IPS DF 19.7 (cell line): ENCODE measurements around the gene DPYD.

Experiments
- DNase-seq: peaks from one replicate; pipeline ENCODE4 v3.0.0-alpha.2; 2013; ENCODE audit warnings: low read depth, low spot score

The DPYD gene

DNA sequence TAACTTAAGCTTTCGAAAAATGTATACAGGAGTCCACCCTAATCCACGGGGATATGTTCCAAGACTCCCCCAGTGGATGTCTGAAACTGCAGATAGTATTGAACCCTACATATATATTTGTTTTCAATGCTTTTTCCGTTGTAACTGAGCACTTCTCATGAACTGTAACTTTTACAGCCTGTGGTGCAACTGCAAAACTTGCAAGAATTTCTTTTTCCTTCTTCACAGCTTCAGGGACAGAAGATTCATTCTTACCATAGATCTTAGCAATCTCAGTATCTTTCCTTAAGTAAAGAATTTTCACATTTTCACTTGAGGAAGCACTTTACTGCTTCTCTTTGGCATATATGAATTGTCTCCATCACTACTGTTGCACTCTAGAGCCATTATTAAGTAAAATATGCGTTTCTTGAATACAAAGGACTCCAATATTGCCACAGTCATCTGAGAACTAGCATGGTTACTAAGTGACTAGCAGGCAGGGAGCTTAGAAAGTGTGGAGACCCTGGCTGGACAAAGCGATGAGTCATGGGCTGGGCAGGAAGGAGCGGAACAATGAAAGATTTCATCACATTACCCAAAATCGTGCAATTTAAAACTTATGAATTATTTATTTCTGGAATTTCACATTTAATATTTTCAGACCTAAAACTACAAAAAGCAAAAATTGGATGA is 14.1 kb downstream of the DPYD start:
- no peak for DNase-seq

DNA sequence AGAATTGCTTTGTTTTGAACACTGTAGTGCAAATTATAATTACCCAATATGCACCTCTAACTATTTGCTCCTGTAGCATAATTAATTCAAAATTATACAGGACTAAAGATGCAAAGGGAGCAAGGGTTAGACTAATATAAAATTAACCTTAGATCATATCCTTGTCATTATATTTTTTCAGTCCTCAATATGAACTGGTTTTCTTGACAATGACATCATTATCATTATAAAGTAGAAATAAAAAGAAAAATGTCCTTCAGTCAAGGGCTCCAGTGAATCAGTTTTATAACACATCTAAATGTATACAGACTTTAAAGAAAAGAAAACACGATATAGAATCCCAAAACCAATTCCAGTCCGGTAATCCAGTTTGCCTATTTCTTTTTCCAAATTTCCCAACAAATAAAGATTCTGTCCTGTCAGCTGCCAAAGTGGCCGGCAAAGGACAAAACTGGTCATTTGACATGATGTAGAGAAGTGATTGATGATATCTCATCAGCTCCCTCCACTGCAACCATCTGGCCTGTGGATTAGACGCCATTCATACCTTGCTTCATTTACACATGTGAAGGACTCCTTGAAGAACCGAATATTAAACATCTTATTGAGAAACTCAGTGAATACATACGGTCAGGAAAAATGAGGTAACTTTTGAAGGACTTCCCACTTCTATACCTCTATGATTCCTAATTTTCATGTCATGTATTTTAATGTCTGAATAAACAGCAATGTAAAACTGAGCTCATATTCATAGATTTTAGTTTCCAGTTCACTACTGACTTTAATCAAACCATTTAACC is 15.5 kb downstream of the DPYD start:
- no peak for DNase-seq

DNA sequence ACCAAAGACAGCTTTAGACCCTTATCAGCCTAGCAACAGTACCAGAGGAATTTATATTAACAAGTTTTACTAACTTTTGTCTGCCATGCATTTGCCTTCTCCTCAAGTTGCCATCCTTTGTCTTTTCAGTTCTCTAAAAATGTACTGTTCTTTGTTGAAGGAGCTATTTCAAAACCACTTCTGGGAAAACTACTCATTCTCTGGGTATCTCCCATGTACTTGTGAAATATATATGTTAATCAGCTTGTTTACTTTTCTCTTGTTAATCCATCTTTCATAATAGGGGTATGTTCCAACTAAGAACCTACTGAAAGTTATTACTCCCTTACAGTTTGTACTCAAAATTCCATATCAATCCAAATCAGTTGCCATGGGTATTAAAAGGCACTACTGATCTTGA is 16.3 kb downstream of the DPYD start:
- DNase-seq: no peak

DNA sequence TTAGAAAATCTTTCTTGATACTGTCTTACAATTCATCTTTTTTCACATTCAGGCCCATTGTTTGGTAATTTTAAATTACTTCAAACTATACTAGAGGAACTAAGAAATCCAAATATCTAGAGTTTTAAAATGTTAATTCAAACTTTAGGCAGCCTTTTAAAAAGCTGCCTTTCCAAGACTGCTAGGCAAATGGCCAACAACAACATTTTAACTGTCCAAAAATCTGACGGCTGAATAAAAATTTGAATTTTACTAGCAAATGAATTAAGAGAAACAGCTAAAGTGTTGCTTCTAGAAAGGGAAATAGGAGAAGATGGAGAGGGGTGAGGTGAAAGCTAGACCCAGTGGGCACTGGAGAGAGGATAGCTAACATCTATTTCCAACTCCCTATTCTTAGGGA is 17.2 kb downstream of the DPYD start:
- DNase-seq: no peak

DNA sequence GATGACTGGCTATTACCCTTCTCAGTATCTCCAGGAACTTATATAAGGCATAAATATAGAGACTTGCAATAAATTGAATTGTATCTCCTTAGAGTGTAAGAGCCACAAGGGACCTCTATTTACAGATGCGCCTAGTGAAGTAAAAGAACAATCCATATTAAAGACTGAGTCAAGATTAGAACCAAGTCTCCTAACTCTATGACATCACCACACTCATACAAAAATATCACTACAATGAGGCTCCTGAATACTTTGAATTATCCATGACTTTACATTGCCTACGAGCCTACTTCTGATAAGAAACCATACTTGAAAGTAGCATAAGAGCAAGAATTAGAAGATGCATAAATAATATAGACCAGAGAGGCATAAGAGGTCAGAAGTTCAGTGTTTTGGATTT is 18.8 kb downstream of the DPYD start:
- no peak for DNase-seq

DNA sequence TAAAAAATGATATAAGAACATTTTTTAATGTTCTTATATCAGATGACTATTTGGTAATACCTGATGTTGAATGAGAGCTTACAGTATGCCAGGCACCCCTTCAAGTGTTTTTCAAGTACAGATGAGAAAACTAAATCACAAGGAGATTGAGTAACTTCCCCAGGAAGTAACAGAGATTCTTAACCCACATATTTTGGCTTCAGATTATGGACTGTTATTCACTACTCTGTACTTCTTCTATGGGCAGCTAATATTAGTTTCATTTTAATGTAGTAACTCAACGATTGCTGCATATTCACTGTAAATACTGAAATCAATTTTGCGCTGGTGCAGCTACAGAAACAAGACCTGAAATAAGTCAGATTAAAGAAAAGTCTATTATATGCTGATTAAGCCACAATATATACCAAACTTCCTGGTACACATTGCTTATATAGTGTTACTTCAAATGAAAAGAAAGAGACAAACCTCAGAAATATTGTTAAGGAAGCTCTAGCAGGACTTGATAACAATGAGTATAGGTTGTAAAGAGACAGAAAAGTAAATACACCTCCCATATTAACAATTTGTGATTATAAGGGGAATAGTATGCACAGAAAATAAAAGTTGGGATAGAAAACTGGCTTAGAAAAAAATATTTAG is 19.7 kb downstream of the DPYD start:
- DNase-seq: no peak

DNA sequence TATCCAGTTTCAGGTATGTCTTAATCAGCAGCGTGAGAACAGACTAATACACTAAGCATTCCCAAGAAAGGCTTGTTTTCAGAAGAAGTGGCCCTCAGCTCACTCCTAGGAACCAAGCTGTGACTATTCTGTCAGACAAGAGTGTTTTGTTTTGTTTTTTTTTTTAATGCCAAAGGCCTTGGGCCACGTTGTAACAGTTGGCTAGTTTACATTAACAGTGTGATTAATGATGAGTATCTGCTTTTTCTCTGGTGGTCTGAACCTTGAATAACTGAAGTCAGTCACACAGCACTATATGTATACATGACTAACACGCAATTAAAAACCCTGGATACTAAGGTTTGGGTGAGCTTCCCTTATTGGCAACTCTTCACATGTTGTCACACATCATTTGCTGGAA is 21.9 kb downstream of the DPYD start:
- DNase-seq: no peak

DNA sequence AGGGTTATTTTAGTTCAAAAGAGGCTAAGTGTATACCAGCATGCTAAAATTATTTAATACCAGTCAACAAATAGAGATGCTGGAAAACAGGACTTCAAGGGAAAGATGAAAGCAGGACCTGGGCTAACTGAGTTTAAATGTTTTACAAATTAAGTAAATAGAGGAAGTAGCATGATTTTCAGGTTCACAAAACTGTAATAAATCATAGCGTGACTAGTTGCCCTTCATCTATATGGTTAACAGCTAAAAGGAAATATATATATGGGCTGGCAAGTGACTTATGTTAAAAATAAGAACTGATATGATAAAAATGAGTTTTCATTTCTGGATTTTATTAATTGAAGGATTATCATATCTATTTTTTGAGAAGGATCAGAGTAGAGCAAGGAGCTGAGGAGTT is 25.6 kb downstream of the DPYD start:
- DNase-seq: no peak

DNA sequence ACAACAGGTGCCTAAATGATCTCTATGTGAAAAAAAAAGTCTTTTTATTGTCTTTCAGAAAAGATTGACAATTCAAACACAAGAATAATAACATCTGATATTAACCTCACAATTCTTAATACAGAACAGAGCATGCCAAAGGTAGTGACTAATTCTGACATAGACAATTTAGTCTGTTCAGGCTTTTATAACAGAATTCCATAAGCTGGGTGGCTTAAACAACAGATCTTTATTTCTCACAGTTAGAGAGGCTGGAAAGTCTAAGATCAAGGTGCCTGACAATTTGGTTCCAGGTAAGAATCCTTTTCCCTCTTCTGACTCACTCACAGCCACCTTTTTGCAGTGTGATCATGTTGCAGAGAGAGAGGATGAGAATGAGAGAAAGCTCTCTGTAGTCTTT is 27.0 kb downstream of the DPYD start:
- DNase-seq: no peak

DNA sequence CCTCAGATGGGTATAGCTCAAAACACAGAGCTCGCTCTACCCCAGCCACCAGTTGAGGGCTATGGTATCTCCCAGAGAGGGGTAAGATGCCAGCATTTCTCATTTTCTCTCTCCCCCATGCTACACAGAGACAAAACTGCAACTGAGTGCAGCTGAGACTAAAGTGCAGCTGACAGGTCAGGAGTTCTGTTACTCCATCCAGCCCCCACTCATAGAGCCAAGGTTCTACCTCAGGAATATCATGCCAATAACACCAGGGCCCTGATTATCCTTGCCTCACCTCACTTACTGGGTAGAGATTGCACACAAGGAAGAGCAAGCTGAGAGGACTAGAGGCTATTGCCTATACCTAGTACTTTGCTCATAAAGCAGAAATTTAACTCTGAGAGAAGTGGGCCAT is 34.6 kb downstream of the DPYD start:
- no peak for DNase-seq

DNA sequence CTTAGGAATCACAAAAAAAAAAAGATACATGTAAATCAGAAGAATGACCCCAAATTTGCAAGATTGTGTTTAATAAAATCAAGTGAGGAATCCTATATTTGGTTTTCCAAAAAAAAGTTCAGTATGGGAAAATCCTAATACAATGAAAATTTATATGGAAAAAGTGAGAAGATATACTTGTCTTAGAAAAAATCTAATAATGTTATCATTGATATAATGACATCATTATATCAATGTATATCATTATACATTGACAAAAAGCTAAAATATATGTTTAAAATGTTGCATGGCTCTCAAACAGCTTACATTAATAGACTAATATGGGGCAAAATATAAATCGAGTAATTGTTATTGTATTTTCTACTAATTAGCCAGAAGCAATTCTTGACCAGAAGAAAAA is 37.0 kb downstream of the DPYD start:
- DNase-seq: no peak

DNA sequence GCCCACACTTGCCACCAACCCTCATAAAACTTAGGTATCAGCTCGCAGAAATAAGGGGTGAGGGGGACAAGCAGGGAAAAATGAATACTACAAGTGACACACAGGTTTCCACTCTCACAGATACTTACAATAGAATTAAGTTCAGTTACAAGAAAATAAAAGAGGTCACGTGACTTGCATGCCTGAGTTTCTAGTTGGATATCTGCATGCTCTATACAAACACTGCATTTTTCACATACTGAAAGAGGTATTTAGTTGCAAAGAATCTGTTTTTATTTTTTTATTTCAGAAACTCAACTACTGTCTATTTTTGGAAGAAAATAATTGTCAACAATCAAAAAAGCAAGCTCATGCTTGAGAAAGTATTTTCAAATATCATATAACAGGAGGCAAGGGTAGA is 43.5 kb downstream of the DPYD start:
- no peak for DNase-seq

DNA sequence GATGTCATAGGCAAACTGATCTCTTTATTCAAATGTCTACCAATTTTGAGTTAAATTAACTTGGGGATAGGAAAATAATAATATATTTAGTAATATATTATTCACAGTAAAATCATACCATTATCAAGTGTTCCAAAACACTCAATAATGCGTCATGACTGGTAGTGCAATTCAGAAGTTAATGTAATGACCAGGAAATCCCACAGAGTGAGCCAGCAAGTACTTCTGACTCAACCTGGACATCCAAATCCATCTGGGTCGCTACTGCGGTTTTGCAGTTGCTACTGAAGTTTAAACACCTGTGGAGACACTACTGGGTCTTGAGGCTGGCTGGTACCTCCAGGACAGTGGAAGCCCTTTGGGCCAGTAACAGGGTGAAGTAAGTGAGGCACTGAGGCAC is 44.8 kb downstream of the DPYD start:
- no peak for DNase-seq

DNA sequence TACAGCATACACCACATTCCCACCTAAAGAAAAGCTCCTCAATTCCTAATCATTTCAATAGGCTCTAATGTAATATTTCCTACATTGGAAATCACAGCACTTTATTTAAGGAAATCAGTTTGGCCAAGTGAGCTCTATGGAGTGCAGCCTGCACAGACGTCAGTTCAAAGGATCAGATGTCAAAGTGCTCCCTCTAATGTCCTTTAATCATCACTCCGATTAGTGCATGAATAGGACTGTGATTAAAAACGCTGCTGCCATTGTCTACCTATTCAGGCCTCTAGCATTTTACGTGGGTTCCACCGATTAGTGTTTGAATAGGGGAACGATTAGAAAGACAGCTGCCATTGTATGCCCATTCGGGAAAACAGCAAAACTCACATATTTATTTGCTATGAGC is 50.2 kb downstream of the DPYD start:
- no peak for DNase-seq

DNA sequence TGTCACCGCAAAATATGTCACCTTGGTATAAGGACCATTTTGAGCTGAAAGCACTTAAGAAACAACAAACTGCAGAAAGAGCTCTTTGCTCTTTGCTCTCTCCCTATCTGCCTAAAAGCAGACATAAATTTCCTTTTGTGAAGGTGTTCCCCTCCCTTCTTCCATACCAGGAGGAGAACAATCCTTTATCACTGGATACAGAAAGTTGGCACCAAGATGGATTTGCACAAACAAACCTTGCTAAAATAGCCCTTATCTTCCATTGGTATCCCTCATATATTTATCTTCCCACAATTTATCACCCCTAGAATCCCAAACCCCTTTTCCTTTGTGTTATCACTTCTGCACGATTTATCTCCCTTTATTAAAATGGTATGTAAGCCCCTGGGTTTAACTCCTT is 51.4 kb downstream of the DPYD start:
- DNase-seq: no peak

DNA sequence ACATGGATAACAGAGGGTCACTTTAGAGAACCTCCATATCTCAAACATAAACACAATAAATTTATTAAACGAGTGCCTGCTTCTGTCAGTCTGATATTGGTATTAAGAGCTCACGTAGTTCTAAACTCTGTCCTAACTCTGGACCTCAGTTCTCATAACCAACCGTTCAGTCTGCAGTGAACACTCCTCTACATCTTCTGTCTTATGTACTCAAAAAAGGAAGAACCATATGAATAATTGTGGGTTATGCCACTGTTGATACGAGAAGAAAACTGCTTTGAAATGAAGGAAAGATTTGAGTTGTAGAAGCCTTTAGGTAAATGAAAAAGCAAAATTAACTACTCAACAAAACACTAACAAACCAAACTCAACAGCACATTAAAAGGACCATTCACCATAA is 53.7 kb downstream of the DPYD start:
- DNase-seq: no peak

DNA sequence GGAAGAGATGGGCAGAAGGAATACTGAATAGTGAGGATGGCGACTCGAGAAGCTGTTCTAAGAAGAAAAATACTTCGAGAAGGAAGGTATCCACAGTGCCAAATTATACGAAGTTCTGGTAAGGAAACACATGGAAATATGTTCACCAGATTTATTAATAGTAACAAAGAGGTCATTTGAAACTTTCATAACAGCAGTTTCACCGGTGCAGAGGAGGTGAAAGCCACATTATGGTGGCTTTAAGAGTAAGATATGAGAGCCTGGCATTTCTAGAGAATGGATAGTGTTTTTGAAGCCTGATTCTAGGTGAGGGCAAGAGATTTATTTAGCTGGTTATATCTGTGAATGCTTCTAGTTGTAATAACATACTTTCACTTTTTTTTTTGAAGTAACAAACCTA is 56.2 kb downstream of the DPYD start:
- no peak for DNase-seq

DNA sequence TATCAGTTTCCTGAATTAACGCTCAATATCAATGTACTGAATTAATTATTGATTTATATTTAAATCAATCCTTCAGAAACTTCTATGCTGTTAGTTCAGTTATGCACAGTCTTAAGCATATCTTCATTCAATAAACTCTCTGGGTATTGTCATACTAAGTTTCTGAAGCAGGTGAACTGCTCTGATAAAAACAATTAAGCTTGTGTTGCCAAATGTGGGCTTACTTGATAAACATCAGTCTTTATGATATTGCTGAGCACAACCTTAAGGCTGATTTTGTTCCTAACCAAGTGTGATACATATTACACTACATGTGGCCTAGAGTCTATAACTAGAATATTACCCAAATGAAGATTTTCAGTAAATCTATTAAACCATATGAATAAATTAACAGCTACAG is 67.6 kb downstream of the DPYD start:
- no peak for DNase-seq

DNA sequence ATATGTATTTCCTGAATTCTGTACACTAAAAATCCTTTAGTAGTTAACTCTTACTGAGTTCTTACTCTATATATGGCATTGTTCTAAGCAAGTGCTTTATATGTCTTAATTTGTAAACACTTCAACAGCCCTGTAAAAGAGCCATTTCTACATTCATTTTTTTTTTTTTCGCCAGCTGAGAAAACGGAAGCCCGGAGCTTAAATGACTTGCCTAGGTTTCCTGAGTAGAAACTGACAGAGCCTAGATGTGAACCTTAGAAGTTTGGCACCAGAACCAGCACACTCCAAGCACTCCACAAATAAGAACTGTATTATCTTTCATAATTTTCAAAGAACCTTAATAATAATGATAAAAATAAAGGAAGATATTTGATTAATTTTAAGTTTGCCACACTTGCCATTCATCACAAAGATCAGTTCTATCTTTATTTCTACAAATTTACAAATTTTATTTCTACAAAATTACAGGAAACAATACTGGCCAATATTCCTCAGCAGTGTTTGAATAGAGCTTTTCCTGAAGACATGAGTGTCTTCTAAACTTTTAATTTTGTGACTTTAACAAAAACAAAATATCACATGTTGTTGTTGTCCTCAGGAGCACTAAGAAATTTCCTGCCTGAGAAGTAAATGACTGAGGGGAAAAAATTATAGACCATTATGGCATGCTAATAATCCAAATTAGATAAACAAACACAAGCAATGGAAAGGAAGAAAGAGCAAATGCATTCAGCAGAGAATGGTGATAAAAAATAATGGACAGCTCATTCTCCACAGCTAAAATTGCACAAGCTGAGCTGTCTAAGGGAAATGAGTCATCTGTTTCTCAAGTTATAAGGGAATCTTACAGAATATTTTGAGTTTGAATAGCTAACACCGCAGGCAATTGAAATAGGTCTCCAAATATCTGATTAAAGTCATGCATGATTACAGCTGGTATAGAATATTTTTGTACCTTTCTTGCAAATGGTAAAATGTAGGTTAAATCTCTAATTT is 71.2 kb downstream of the DPYD start:
- DNase-seq: no peak

DNA sequence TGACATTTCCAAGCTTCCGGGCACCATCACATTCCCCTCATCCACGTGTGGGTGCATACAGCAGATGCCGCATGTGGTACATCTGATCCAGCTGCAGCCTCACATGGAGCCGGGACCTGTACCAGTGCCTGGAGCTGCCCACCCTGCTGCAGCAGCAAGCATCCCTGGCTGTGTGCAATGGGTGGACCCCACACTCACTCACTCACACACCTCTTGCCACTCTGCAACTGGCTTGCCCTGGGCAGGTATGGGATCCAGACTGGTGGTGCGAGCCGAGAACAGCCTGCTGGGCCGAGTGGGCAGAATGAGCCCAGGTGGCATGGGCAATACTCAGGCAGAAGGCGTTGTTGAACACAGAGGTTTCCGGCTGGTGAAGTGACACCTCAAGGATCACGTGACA is 75.0 kb downstream of the DPYD start:
- no peak for DNase-seq

DNA sequence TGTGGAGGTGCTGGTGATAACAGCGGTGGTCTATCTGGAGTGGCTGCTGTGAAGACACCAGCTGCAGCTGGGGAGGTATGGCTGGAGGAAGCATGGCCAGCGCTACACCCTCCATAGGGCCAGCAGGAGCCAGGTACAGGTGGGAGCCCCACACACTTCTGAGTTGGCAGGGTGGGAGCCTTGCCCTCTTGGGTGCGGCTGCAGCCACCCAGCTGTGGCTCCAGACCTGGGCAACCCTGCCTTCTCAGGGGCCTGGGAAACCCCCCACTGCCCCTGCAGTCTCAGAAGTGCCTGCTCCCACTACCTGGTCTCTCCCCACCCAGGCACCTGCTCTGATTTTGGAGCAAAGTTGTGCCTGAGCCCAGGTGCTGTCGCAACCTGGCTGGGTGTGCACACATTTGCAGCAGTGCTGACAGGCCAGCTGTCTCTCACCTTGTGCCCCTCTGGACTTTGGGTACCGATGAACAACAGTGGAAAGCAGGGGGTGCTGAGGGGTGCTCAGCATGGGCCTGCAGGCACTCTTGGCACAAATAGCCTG is 76.2 kb downstream of the DPYD start:
- no peak for DNase-seq

DNA sequence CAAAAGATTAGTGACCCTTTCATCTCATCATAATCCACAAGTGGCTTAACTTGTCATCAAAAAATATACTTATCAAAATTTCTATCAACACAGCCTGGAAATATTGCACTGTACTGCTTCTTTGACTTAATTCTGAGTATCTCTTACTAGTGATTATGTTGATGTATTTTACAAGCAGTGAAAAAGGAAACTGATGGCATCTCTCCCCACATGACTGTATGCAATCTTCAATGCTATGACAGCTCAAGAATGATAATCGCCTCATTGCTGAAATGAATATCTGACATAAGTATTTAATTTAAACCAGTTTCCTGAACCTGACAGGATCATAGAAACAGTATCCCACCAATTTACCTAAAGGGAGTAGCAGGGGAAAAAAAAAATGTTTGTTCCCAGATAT is 79.5 kb downstream of the DPYD start:
- no peak for DNase-seq
